ENCODE data around the gene DEXI. TPM values are rescaled to one million over a fixed set of nuclear protein-coding genes. Genes with fewer than 3 reads are reported as not detected.
"Not testable (repeated sequence)": the region's sequence is repeated elsewhere in the genome, so short reads cannot be mapped to it uniquely, and the experiment has no call there.

DEXI gene
- total RNA-seq, 1 donor from 2014 or later = 121 TPM

DNA sequence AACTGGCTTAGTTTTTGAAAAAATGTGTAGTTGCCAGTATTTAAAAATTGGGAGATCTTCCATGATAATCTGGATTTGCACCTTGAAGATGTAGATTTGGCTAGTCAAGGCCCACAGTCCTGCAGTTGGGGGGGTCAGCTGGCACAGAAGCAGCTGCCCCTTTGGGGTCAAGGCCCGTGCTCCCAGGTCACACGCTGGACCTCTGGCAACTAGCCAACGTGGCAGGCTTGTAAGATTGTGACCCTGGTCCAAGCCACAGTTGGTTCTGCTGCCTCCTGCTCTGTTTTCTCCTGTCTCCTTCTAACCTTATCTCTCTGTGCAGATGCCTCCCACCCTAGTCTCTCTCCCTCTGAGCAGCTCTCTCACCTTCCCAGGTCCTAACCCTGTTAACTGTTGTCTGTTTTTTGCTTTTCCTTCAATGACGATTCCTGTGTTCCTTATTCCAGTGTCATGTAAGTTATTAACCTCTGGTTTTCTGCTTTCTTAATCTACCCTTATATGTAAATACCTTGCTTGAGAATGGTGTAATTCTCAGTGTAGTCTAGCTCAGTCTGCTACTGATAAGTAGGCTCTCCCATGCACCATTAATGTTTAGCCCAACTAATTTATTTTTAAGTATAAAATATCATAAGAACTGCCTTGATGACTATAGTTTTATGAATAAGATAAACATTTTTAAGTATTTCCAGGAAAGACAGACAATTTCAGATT, 30.0 kb upstream of the DEXI start:
- intact Hi-C loops (cut with DNase I) = loop anchor here (5.0 kb wide), 1 partner anchor 130 kb away; no protein-coding TSS in a partner anchor
- DNase-seq (ENCODE audit: missing footprints) (no peak), ATAC-seq (no peak)

DNA sequence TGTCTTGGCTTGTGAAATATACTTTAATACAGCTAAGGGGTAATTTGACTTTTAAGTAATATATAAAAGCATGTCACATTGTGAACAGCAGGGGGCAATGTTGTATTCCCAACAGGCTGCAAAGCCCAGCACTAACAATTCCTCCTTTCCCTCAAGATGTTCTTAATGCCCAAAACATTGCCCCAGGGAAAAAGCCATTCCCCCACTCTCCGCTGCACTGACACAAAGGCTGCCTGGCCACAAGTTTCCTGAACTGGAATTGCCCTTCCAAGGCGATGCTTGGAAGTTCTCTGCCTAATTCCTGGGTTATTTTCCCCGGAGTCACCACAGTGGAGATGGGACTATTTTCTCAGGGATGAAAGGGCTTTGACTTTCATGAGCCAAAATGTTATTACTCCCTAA, 29.3 kb upstream of the DEXI start:
- intact Hi-C loops (cut with DNase I) = loop anchor here (1.0 to 5.0 kb wide), 4 partner anchors 131 to 385 kb away; no protein-coding TSS in a partner anchor
- ATAC-seq (peak; percentile 78), DNase-seq (ENCODE audit: missing footprints) (no peak)

DNA sequence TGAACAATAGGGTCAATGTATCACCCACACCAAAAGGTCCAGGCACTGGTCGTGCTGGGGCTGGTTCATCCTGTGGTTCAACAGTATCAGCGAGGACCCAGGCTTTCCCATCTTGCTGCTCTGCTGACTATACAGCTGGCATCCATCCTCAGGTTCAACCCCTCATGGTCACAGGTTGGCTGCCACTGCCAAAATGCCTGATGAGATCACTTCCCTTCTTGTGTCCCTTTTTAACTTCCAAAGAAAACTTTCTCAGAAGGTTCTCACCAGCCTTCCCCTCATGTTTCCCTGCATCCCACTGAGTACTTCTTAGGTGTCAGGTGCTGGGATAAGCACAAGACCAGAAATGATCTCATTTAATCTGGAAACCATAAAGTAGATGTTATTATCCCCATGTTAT, 27.8 kb upstream of the DEXI start:
- DNase-seq (ENCODE audit: missing footprints) (no peak), ATAC-seq (no peak)
- intact Hi-C loops (cut with DNase I) = loop anchor here (2.0 to 5.0 kb wide), 3 partner anchors 132 to 387 kb away; no protein-coding TSS in a partner anchor

DNA sequence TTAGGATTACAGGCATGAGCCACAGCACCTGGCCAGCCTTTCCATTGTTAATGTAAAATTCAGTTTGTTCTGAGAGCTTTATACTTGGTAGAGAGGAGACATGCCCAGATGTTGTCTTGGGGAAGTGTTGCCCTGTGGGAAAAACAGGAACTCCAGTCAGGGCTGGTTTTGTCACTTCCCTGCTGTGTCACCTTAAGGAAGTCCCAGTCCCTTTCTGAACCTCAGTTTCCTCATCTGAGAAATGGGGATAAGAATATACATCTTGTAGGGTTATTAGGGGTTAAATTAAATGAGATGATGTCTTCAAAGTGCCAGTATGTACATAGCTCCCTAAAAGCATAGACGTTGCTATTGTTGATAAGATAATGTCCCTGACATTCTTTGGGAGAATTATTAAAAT, 27.3 kb upstream of the DEXI start:
- intact Hi-C loops (cut with DNase I) = loop anchor here (2.0 to 10.0 kb wide), 5 partner anchors 133 to 825 kb away; partner anchors contain the start of gene ZC3H7A
- DNase-seq (ENCODE audit: missing footprints) = no peak
- ATAC-seq = no peak

DNA sequence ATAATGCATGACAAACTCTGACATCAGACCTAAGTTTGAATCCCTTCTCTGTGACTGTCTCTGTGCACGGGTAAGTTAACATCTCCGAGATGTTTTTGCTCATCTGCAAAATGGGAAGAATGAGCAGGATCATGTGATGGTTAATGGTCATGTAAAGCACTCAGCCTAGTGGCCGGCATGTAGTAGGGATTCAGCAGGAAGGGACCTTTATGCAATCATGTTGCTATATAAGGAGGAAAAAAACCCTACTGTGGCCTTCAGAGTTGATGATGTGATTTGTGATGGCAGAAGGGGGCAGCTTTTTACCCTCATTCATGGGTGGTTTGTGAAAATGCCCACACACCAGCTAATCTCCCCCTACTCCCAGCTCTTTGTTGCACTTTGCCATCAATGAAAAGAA, 26.2 kb upstream of the DEXI start:
- ATAC-seq (no peak), DNase-seq (ENCODE audit: missing footprints) (no peak)
- intact Hi-C loops (cut with DNase I) = loop anchor here (10.0 kb wide), 2 partner anchors 746 to 826 kb away; partner anchors contain the start of gene ZC3H7A

DNA sequence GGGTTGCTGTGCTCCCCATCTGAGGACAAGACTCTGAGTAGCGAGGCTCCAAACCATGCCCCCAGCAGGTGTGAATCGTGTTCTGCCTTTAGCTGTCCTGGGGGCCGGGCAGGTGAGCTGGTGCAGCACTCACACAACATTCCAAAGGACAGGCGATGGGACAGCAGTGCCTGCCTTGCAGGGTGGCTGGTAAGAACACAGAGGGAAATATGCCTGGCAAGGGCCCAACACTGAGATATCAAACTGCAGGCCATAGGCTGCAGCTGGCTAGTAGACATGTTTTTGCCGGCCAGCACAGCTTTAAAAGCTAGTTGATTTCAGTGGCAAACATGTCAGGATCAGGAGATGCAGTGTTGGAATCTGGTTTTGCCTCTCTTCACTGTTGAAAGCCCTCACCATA, 25.7 kb upstream of the DEXI start:
- intact Hi-C loops (cut with DNase I) = loop anchor here (10.0 kb wide), 2 partner anchors 747 to 827 kb away; partner anchors contain the start of gene ZC3H7A
- ATAC-seq = peak; percentile 45
- DNase-seq (ENCODE audit: missing footprints) = no peak

DNA sequence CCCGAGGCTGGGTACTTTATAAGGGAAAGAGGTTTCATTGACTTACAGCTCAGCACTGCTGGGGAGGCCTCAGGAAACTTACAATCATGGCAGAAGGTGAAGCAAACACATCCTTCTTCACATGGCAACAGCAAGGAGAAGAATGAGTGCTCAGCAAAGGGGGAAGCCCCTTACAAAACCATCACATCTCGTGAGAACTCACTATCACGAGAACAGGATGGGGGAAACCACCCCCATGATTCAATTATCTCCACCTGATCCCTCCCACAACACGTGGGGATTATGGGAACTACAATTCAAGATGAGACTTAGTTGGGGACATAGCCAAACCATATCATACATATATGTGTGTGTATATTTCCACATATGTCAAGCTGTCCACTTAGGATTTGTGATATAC, 24.3 kb upstream of the DEXI start:
- intact Hi-C loops (cut with DNase I) = loop anchor here (10.0 kb wide), 2 partner anchors 748 to 828 kb away; partner anchors contain the start of gene ZC3H7A
- not testable (repeated sequence) for ATAC-seq; DNase-seq (ENCODE audit: missing footprints)

DNA sequence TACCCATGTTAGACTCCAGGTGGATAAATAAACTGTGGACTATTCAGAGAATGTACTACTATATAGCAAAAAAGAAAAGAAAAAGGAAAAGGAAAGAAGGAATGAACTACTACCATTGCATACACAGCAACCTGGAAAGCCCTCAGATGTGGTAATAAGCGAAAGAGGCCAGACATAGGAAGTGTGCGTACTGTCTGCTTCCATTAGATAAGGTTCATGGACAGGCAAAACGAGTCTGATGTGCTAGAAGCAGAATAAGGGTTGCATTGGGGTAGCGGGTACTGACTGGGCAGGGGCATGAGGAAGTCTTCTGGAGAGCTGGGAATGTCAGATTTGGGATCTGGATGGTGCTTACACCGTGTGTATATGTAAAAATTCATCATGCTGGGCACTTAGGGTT, 23.9 kb upstream of the DEXI start:
- intact Hi-C loops (cut with DNase I) = loop anchor here (10.0 kb wide), 2 partner anchors 749 to 829 kb away; partner anchors contain the start of gene ZC3H7A
- DNase-seq (ENCODE audit: missing footprints) = no peak
- no peak for ATAC-seq

DNA sequence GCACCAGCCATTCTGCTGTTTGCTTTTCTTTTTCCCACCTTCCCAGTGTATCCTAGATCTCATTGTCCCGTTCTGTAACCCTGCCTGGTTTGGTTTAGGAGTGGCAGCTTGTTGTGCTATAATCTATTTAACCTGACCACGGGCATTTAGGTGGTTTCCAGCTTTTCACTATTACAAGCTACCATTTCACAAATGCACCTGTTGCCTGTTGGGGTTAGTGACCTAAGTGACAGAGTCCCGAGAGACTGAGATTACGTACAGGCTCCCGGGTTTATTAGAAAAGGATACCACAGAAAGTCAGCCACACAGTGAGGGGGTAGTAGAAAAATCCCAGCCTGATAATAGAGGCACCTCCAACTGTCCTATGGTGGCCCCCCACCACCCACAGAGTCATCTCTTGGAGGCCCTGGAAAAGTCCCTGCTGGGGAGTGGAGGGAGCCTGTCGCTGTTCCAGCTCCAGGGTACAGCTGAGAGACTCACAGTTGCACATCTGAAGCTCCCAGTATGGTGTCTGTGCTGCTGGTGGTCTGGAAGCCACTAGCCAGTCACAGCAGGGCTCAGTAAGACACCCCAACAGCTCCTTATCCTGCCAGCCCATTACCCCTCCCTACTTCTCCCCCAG, 23.3 kb upstream of the DEXI start:
- DNase-seq (ENCODE audit: missing footprints) (no peak), ATAC-seq (no peak)
- intact Hi-C loops (cut with DNase I) = loop anchor here (10.0 kb wide), 2 partner anchors 749 to 829 kb away; partner anchors contain the start of gene ZC3H7A

DNA sequence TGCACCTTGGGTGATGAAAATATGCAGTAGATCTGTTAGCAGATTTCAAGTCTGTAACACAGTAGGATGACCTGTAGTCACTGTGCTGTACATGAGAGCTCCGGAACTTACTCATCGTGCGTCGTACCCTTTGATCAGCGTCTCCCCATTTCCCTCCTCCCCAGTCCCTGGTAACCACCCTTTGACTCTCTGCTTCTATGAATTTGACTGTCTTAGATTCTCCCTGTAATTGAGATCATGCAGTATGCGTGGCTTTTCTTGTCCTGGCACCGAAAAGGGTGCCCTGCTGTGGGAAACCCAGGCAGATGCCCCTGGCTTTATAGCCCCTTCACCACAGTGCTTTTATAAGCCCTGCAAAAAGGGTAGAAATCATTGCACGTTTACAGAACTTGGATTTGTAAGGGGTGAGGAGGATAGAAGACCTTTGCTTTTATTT, 22.6 kb upstream of the DEXI start:
- DNase-seq (ENCODE audit: missing footprints) = no peak
- intact Hi-C loops (cut with DNase I) = loop anchor here (10.0 kb wide), 2 partner anchors 750 to 830 kb away; partner anchors contain the start of gene ZC3H7A
- no peak for ATAC-seq

DNA sequence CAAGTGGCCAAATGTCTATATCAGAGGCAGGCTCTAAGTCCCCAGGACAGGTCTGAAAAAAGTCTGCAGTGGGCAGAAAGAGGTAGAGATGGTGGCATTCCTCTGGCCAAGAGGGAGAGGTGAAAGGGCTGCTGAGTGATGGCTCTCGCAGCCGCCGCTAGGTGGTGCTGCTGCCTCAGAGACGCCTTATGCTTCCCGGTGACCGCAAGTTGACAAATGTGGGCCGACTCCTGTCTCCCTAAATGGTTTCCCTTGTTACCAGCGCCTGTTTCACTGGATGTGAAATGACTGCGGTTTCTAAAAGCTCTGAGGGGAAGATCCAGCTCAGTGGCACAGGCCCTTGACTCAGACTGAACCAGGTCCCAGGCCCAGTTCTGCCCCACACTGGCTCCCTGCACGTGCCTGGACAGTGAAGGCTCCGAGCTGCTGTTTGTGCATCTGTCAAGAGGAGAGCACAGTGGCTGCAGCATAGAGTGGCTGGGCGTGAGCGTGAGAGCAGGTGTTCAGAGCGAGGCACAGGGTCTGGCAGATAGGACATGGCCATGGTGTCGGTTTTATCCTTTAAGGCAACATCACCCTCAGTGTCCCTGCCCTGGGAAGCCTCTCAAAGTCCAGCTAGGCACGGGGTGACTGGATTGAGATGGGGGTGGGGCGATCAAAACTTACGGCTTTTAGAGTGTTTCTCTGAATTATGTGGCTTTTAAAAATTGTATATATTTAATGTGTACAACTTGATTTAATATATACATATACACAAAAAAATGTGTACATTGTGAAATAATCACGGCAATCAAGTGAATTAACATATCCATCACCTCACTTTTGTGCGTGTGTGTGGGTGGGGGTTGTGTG, 22.0 kb upstream of the DEXI start:
- DNase-seq (ENCODE audit: missing footprints) = peak; percentile 89
- intact Hi-C loops (cut with DNase I) = loop anchor here (10.0 kb wide), 2 partner anchors 751 to 831 kb away; partner anchors contain the start of gene ZC3H7A
- ATAC-seq = peak; percentile 86

DNA sequence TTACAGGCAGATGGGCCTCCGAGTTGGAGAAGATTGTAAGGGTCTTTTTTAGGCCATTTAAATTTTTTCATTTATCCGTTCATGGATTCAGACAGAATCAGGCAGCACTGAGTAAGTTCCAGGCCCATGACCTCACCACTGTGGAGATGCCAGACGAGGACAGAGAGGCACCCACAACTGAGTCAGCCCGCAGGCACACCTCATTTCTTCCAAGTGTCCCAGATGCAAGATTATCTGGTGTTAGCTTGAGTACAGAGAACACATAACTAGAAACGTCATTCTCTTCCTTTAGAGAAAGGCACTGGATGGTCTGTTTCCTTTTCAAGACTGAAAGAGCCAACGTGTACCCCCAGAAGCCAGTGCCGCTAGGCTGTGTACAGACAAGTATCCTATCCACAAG, 19.0 kb upstream of the DEXI start:
- ATAC-seq (peak; percentile 64), DNase-seq (ENCODE audit: missing footprints) (no peak)
- intact Hi-C loops (cut with DNase I) = loop anchor here (10.0 kb wide), 2 partner anchors 754 to 834 kb away; partner anchors contain the start of gene ZC3H7A

DNA sequence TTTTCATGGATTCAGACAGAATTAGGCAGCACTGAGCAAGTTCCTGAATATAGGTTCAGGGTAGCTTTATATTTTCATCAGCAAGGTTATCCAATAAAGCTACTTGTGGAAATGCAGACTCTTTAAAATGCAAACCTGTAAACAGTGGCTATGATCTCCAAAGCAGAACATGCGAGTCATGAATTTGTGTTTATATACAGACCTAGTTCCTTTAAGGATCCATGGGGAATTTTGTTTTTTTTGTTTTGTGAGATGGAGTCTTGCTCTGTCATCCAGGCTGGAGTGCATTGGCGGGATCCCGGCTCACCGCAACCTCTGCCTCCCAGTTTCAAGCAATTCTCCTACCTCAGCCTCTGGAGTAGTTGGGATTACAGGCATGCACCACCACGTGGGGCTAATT, 16.9 kb upstream of the DEXI start:
- DNase-seq (ENCODE audit: missing footprints) (no peak), ATAC-seq (no peak)
- intact Hi-C loops (cut with DNase I) = no loop called here

DNA sequence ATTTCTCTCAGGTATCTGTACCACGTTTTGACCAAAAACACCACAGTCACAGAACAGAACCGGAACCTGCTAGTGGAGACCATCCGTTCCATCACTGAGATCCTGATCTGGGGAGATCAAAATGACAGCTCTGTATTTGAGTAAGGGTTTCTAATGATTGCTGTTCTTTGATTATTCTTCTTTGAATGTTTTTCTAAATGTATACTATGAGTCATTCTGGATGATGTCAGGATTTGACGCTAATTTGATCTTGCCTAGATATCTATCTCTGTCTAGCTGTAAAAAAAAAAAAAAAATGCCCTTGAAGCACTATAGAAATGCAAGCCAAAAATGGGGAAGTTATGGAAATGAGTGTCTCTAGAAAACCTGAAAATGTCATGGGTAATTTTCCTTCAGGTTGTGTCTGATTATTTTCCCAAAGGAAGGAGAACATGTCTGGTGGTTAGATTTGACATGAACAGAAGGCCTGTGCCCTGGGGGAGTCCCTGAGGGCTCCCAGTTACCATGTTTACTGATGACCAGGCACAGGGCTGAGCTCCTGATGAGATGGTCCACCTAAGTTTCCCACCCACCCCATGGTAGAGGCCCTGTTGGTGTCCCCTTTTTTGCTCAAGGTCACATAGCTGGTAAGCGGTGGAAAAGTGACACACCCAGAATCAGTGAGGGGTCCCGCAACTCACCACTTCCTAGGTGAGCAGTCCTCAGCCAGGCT, 15.7 kb upstream of the DEXI start:
- ATAC-seq = no peak
- no peak for DNase-seq (ENCODE audit: missing footprints)
- intact Hi-C loops (cut with DNase I) = no loop called here

DNA sequence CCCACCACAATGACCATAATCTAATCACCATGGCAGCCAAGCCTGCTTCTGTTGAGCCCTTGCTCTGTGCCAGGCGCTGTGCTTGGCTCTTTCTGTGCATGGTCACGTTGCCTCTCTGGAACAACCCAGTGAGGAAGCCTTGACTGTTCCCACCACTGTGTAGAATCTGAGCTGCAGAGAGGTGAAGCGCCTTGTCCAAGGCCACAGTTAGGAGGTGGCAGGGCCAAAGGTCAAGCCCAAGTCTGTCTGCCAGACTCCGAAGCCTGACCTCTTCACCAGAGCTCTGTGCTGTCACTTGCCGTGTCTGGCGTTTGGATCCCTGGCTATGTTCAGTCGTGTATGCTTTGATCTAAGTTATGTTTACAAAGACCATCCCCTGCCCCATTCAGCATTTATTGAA, 12.6 kb upstream of the DEXI start:
- ATAC-seq = no peak
- intact Hi-C loops (cut with DNase I) = no loop called here

DNA sequence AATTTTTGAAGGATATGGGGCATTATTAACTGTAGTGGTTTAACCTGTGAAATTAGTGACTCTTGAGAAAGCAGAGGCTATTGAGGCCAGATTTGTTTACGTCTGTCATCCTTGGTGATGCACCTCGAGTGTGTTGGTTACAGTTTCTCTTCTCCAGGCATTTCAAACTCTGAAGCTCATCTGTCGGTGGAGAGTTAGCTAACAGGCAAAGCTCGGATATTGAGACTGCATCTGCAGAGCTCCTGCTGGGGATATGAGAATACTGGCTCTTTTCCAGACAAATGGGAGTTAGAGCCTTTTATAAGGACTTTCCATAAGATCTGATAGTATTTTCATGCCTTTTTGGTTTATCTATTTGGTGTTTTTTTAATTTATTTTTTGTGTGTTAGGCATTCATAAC, 8.8 kb upstream of the DEXI start:
- ATAC-seq (no peak), DNase-seq (ENCODE audit: missing footprints) (no peak)
- intact Hi-C loops (cut with DNase I) = no loop called here

More for the DNA sequence above, 12.6 kb upstream of the DEXI start:
- DNase-seq (ENCODE audit: missing footprints) = no peak

DNA sequence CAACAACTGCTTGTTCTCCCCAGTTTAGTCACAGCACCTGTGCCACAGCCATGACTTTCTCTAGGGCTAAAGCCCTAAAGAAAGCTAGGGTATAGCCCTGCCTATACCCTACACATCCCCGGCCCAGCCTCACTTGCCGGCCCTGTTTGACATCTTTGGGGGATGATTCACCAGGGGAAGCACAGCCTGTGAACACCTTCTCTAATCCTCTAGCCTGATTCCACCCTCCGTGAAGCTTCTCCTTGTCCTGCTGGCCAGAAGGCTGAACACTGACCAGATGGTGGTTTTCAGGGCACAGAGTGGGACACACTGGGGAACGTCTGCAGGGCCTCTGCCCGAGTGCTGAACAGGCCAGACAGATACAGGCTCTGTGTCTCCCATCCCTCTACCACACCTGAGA, 8.1 kb upstream of the DEXI start:
- DNase-seq (ENCODE audit: missing footprints) = no peak
- ATAC-seq = no peak
- intact Hi-C loops (cut with DNase I) = no loop called here

DNA sequence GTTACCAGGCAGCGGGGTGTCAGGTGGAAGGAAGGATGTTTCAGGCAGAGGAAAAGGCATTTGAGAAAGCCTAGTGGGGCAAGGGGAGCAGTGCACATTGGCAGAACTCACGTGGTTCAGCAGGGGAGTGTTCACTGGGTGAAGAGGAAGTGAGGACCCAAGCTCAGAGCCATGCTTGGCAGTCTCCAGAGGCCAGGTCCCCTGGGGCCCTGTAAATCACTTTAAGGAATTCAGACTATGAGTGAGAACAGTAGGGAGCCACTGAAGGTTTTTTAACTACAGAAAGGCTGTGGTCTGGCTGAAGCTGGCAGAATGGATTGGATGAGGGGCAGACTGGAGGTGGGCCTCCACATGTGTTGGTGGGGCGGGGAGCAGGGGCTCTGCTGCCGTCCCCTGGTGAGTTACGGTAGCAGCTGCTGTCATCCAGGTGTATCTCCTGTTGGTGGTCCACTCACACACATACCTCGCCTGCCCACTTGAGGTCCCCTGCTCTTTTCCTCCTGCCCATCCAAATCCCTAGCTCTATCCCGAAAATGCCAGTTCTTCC, 7.2 kb upstream of the DEXI start:
- intact Hi-C loops (cut with DNase I) = no loop called here
- ATAC-seq (no peak), DNase-seq (ENCODE audit: missing footprints) (no peak)
